NT2/D1 (cell line): ENCODE results near the gene KRT83.
"Not testable (repeated sequence)": the region's sequence is repeated elsewhere in the genome, so short reads cannot be mapped to it uniquely, and the experiment has no call there.

Source experiments
- DNase-seq: peaks from one replicate; pipeline ENCODE4 v3.0.0-alpha.2; 2011; ENCODE audit warnings: low read depth, low spot score
- H3K27me3 ChIP-seq: 2 replicates; pipeline ENCODE4 v1.6.0; 2011; ENCODE audit warnings: mild to moderate bottlenecking; ENCODE audit not compliant: insufficient read length, insufficient read depth
- H3K36me3 ChIP-seq: 2 replicates; pipeline ENCODE4 v1.6.1; 2011; ENCODE audit warnings: mild to moderate bottlenecking, low read length, mixed read lengths; ENCODE audit not compliant: insufficient read depth, insufficient read length
- H3K4me1 ChIP-seq: 2 replicates; pipeline ENCODE4 v1.5.1; 2011; ENCODE audit not compliant: insufficient read depth, insufficient read length
- H3K4me3 ChIP-seq: 2 replicates; pipeline ENCODE4 v1.5.1; 2011; ENCODE audit warnings: low read depth; ENCODE audit not compliant: insufficient read length
- H3K9ac ChIP-seq: 2 replicates; pipeline ENCODE4 v1.6.0; 2011; ENCODE audit warnings: low read depth; ENCODE audit not compliant: insufficient read length
- H3K9me3 ChIP-seq: 2 replicates; pipeline ENCODE4 v1.5.1; 2011; ENCODE audit warnings: mild to moderate bottlenecking, low read length; ENCODE audit not compliant: insufficient read depth
- SUZ12 ChIP-seq: IDR thresholded peaks from 2 replicates; pipeline ENCODE4 v1.6.1; 2011; ENCODE audit not compliant: insufficient read length, insufficient read depth; ENCODE audit errors: extremely low read depth
- YY1 ChIP-seq: IDR thresholded peaks from 2 replicates; pipeline ENCODE4 v1.6.1; 2011; ENCODE audit not compliant: insufficient read length, insufficient read depth
- ZNF274 ChIP-seq: IDR thresholded peaks from 2 replicates; pipeline ENCODE4 v1.6.1; 2011; ENCODE audit warnings: mild to moderate bottlenecking, low read depth, low read length

KRT83 gene

DNA sequence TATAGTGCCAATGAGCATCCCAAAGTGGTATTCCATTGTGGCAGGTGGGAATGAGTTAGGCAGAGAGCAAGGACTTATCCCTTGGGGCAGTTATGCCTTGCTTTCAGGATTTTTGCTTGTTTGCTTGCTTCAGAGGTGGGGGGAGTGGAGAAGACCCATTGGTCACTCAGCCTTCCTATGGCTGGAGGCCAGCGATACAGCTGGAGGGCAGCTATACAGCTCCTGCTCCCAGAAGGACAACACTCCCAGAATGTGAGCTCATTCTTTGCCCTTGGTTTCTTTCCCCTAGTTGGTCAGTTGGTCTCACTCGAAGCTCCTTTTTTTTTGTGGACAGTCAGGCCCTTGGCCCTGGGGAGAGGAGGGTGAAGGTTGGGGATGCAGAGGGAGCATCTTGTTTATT, 14.5 kb downstream of the KRT83 start:
- Histone ChIP-seq H3K4me3 (no peak overlapping the region), H3K27me3 (peaks cover 43% of the 10 kb centered on the region), H3K9me3 (no peaks in the 10 kb centered on the region), H3K36me3 (no peaks in the 10 kb centered on the region), H3K4me1 (peaks cover 9% of the 10 kb centered on the region), H3K9ac (no peak overlapping the region)
- no peak for TF ChIP-seq ZNF274
- TF ChIP-seq SUZ12: no peak
- TF ChIP-seq YY1: no peak
- no peak for DNase-seq

DNA sequence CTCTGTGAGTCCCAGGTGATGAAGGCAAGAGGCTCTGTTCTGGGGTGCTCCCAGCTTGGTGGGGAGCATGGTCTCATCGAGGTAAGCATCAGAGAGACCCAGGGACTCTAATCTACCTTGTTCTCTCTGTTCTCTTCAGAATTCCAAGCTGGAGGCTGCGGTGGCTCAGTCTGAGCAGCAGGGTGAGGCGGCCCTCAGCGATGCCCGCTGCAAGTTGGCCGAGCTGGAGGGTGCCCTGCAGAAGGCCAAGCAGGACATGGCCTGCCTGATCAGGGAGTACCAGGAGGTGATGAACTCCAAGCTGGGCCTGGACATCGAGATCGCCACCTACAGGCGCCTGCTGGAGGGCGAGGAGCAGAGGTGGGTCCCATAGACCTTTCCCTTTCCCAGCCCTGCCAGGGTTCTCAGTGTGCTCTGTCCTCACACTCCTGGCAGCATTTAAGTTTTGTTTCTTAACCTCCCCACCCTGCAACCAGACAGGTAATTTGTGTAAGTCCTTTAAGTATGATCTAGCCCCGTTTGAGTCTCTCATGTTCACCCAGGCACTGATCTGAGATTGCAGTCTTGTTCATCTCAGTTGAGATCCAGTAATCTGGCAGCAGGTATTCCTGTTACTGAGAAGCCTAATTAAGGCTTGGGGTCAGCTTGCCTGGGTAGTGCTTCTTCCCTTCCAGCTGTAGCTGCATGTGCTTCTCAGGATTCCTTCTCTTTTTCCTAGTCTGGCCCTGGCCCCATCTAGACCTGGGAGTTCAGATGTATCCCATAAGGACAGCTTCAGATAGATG, 15.1 kb downstream of the KRT83 start:
- no peak for DNase-seq

DNA sequence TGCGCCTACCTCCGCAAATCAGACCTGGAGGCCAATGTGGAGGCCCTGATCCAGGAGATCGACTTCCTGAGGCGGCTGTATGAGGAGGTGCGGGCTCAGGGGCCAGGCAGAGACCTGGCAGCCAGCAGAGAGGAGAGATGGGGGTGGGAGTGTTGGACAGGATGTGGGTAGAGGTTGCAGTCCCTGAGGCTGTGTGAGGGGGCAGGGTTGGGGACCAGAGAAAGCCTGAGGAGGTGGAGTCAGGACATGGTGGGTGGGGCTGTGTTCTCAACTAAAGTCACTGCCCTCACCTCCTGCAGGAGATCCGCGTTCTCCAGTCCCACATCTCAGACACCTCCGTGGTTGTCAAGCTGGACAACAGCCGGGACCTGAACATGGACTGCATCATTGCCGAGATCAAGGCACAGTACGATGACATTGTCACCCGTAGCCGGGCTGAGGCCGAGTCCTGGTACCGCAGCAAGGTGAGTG, 16.2 kb downstream of the KRT83 start:
- not testable (repeated sequence) for H3K36me3 ChIP-seq, H3K4me3 ChIP-seq, H3K9me3 ChIP-seq, H3K4me1 ChIP-seq, H3K9ac ChIP-seq, DNase-seq
- peaks cover 37% of the 10 kb centered on the region for H3K27me3 ChIP-seq

More for the DNA sequence above, 15.1 kb downstream of the KRT83 start:
- no peaks in the 10 kb centered on the region for H3K9me3 ChIP-seq
- H3K4me1 ChIP-seq: peaks cover 9% of the 10 kb centered on the region
- no peak overlapping the region for H3K4me3 ChIP-seq
- TF ChIP-seq SUZ12 (no peak), YY1 (no peak), ZNF274 (no peak)
- no peak overlapping the region for H3K9ac ChIP-seq
- peaks cover 43% of the 10 kb centered on the region for H3K27me3 ChIP-seq
- H3K36me3 ChIP-seq: no peaks in the 10 kb centered on the region

DNA sequence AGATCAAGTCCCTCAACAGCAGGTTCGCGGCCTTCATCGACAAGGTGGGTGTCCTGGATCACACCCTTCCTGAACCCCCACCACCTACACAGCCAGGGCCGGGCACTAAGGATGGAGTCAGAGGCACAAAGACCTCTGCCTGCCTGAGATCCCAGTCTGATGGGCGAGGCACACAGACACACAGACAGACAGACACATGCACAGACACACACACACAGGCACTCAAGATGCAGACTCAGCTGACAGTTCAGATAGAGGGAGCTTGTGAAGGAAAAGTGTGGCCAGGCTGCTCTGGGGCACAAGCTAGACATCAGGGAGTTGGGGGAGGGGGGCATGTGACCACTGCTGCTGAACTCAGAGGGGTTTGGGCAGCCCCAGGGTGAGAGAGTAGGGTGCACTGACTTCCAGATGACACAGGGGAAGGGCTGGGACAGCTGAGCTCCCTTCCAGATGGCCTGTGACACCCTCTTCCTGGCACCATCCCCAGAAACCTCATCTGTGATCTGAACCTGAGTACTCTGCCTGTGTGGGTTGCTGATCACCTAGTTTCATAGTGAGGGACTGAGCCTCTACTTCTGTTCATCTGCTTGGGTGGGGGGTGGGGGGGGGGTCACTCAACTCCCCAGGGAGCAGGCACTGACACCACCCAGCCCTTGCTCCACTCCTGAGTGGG, 18.8 kb downstream of the KRT83 start:
- not testable (repeated sequence) for H3K4me3 ChIP-seq, H3K9ac ChIP-seq, H3K4me1 ChIP-seq, H3K9me3 ChIP-seq, DNase-seq, H3K36me3 ChIP-seq
- peaks cover 11% of the 10 kb centered on the region for H3K27me3 ChIP-seq

DNA sequence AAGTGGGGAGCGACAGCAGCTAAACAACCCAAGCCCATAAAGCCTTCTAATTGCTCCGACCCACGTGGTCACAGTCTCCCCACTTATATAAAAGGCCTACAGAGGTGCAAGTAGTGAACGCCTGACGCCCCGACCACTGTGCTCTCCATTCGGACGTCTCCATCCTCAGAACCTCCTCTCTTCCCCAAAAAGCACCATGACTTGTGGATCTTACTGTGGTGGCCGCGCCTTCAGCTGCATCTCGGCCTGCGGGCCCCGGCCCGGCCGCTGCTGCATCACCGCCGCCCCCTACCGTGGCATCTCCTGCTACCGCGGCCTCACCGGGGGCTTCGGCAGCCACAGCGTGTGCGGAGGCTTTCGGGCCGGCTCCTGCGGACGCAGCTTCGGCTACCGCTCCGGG, 19.5 kb downstream of the KRT83 start:
- not testable (repeated sequence) for H3K9me3 ChIP-seq

DNA sequence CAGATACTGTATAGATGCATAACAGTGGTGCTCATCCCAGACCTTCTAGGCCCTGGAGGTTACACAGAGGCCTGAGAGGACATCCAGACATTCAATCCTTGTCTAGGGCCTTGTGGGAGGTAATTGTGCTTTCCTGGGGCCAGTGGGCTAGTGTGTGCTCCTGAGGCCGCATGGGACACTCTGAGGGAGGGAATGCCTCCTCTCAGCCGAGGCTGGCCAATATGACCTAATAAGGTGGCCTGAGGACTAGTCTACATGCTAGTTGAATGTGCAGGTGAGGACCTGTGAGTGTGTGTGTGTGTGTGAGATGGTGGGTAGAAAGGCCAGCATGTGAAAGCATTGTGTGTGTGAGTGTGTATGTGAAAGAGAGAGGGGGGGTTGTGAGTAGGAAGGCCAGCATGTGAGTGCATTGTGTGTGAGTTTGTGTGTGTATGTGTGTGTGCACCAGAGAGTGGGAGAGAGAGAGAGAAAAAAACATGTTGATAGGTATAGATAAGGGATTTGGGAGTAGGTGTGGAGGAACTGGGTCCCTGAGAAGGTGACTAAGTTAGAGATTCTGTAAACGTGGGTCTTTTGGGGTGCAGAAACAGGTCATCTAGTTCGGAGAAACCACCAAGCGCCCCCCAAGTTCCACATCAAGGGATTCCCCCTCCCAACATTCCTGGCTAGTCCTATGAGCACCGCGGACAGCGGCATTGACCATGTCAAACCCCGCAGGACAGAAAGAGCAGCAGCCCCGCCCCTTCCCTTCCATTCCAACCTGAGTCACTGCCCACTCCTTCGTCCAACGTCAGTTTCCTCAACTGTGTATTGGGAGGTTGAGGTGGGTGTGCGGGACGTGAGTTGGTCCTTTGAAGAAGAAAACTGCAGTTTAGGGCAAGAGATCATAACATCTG, 20.2 kb downstream of the KRT83 start:
- DNase-seq: no peak
- H3K36me3 ChIP-seq: no peaks in the 10 kb centered on the region
- no peaks in the 10 kb centered on the region for H3K9me3 ChIP-seq
- no peak overlapping the region for H3K9ac ChIP-seq
- H3K27me3 ChIP-seq: peaks cover 8% of the 10 kb centered on the region
- peaks cover 7% of the 10 kb centered on the region for H3K4me1 ChIP-seq
- no peak overlapping the region for H3K4me3 ChIP-seq
- TF ChIP-seq YY1: no peak
- no peak for TF ChIP-seq SUZ12
- TF ChIP-seq ZNF274: no peak

More for the DNA sequence above, 19.5 kb downstream of the KRT83 start:
- not testable (repeated sequence) for H3K9ac ChIP-seq, DNase-seq, H3K36me3 ChIP-seq, H3K4me3 ChIP-seq, H3K4me1 ChIP-seq
- H3K27me3 ChIP-seq: peaks cover 10% of the 10 kb centered on the region

DNA sequence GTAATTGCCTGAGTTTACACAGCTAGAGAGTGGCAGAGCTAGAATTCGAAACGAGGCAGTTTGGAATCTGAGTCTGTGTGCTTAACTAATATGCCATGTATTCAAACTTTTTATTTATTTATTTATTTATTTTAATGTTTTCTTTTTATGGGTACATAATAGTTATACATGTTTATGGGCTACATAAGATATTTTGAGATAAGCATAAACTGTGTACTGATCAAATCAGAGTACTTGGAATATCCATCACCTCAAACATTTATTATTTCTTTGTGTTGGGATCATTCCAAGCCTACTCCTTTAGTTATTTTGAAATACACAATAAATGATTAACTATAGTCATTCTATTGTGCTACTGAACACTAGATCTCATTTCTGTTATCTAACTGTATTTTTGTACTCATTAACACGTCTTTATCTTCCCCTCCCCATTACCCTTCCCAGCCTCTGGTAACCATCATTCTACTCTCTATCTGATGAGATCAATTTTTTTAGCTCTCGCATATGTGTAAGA, 22.5 kb downstream of the KRT83 start:
- Histone ChIP-seq H3K9me3 (no peaks in the 10 kb centered on the region), H3K27me3 (peaks cover 8% of the 10 kb centered on the region), H3K4me1 (no peaks in the 10 kb centered on the region), H3K9ac (no peak overlapping the region), H3K4me3 (no peak overlapping the region), H3K36me3 (no peaks in the 10 kb centered on the region)
- TF ChIP-seq SUZ12: no peak
- no peak for TF ChIP-seq ZNF274
- TF ChIP-seq YY1: no peak
- DNase-seq: no peak
